OCI-LY3 (cell line): ENCODE results near the gene AP1S3.
"Not testable (repeated sequence)": the region's sequence is repeated elsewhere in the genome, so short reads cannot be mapped to it uniquely, and the experiment has no call there.

Experiments
- EZH2phosphoT487 ChIP-seq: fragments of 200-600 bp; shearing (Covaris generic); IDR thresholded peaks from 2 replicates; pipeline ENCODE4 v1.6.1; 2018; ENCODE audit warnings: antibody characterized with exemption, mixed run types, low read depth
- TF ChIP-seq, protein P1 (sequence below): fragments of 200-600, 300-600 bp; sonication (generic); IDR thresholded peaks from 2 replicates; pipeline ENCODE4 v1.5.1; 2014; ENCODE audit warnings: antibody characterized with exemption, low read length, low read depth

DNA sequence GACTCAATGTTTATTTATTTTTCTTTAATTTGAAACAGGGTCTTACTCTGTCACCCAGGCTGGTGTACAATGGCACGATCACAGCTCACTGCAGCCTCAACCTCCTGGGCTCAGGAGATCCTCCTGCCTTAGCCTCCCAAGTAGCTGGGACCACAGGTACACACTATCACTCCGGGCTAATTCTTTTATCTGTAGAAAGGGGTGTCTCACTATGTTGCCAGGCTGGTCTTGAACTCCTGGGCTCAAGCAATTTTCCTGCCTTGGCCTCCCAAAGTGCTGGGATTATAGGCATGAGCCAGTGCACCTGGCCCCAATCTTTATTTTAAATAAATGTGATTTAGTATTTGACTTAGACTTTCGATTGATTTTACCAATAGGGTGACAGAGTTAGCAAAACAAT is 22.6 kb downstream of the AP1S3 start:
- TF ChIP-seq, protein P1, sequence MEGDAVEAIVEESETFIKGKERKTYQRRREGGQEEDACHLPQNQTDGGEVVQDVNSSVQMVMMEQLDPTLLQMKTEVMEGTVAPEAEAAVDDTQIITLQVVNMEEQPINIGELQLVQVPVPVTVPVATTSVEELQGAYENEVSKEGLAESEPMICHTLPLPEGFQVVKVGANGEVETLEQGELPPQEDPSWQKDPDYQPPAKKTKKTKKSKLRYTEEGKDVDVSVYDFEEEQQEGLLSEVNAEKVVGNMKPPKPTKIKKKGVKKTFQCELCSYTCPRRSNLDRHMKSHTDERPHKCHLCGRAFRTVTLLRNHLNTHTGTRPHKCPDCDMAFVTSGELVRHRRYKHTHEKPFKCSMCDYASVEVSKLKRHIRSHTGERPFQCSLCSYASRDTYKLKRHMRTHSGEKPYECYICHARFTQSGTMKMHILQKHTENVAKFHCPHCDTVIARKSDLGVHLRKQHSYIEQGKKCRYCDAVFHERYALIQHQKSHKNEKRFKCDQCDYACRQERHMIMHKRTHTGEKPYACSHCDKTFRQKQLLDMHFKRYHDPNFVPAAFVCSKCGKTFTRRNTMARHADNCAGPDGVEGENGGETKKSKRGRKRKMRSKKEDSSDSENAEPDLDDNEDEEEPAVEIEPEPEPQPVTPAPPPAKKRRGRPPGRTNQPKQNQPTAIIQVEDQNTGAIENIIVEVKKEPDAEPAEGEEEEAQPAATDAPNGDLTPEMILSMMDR: not testable (repeated sequence)
- TF ChIP-seq EZH2phosphoT487: not testable (repeated sequence)
